GM12878 (cell line): Measurements from ENCODE around the gene SHISA6. TPM values are rescaled to one million over a fixed set of nuclear protein-coding genes. Genes with fewer than 3 reads are reported as not detected.

Experiments
- BACH1 ChIP-seq: fragments of 450-650 bp; IDR thresholded peaks from 2 replicates; pipeline ENCODE4 v1.6.1; 2017; ENCODE audit warnings: mild to moderate bottlenecking, borderline replicate concordance
- BCLAF1 ChIP-seq: fragments of 450-650 bp; IDR thresholded peaks from 2 replicates; pipeline ENCODE4 v1.6.1; 2017; ENCODE audit warnings: antibody characterized with exemption, mild to moderate bottlenecking, moderate library complexity
- BRCA1 ChIP-seq: IDR thresholded peaks from 2 replicates; pipeline ENCODE4 v1.6.1; 2011; ENCODE audit warnings: low read depth, low read length, improper control_type of control experiment
- CTCF ChIP-seq, 3 experiments: IDR thresholded peaks in 2 of 3; conservative IDR thresholded peaks in 1 of 3; 2 replicates each; pipeline ENCODE4 v1.5.1; 2011; ENCODE audit warnings: low read depth in 3 of 3, low read length in 3 of 3, mild to moderate bottlenecking in 3 of 3, control low read depth in 2 of 3, moderate library complexity in 2 of 3, inconsistent platforms in 1 of 3, mixed read lengths in 1 of 3; ENCODE audit not compliant: control insufficient read depth in 2 of 3, insufficient read depth in 1 of 3; ENCODE audit errors: extremely low read depth in 1 of 3
- FOXM1 ChIP-seq: IDR thresholded peaks from 2 replicates; pipeline ENCODE4 v1.6.1; 2012; ENCODE audit warnings: low read depth, mild to moderate bottlenecking, inconsistent platforms, low read length, moderate library complexity
- NFYB ChIP-seq: IDR thresholded peaks from 2 replicates; pipeline ENCODE4 v1.6.1; 2011; ENCODE audit warnings: low read depth, mild to moderate bottlenecking, low read length, improper control_type of control experiment, moderate library complexity; ENCODE audit not compliant: insufficient read depth
- NRF1 ChIP-seq: conservative IDR thresholded peaks from 2 replicates; pipeline ENCODE4 v1.6.1; 2011; ENCODE audit warnings: mild to moderate bottlenecking, low read depth, low read length, improper control_type of control experiment
- PBX3 ChIP-seq: IDR thresholded peaks from 2 replicates; pipeline ENCODE4 v1.6.1; 2011; ENCODE audit warnings: mild to moderate bottlenecking, low read depth, low read length, moderate library complexity; ENCODE audit not compliant: insufficient replicate concordance
- SMAD5 ChIP-seq: IDR thresholded peaks from 2 replicates; pipeline ENCODE4 v1.6.1; 2016; ENCODE audit warnings: antibody characterized with exemption, low read depth
- SUPT20H ChIP-seq: IDR thresholded peaks from 2 replicates; pipeline ENCODE4 v1.6.1; 2011; ENCODE audit warnings: low read depth, mild to moderate bottlenecking, low read length, moderate library complexity, borderline replicate concordance; ENCODE audit not compliant: control insufficient read depth
- TBL1XR1 ChIP-seq: IDR thresholded peaks from 2 replicates; pipeline ENCODE4 v1.6.1; 2012; ENCODE audit warnings: low read depth, low read length, improper control_type of control experiment
- ZBTB4 ChIP-seq: fragments of 450-650 bp; formaldehyde crosslinking; IDR thresholded peaks from 2 replicates; pipeline ENCODE4 v1.4.0; 2022; ENCODE audit warnings: mild to moderate bottlenecking, moderate library complexity
- ZNF384 ChIP-seq: IDR thresholded peaks from 2 replicates; pipeline ENCODE4 v1.6.1; 2012; ENCODE audit warnings: low read depth, mild to moderate bottlenecking, low read length, improper control_type of control experiment, borderline replicate concordance
- polyA plus RNA-seq, 11 experiments: library from polyadenylated mRNA; depleted of rRNA in 4 of 11; unstranded in 6 of 11; stranded (reverse) in 5 of 11; fragments of >200 nt; fragmentation: Nextera tagmentation in 4 of 11; fragmentation: Illumina TruSeq in 1 of 11; extraction: Ambion mirVana in 4 of 11; extraction: Trizol in 1 of 11; gene quantifications; 1 replicate in 1 of 11; 2 replicates in 10 of 11; pipeline versions ENCODE4 v1.2.1 to v1.2.3, GENCODE V29; 2011 to 2016; ENCODE audit warnings: inconsistent platforms in 2 of 11, missing spikeins in 2 of 11, low read depth in 1 of 11
- total RNA-seq, 4 experiments: library from RNA; depleted of rRNA in 3 of 4; stranded (reverse); fragments of >200 nt in 3 of 4; fragmentation: Illumina TruSeq in 1 of 4; extraction: Trizol in 1 of 4; gene quantifications; 2 replicates each; pipeline versions ENCODE4 v1.2.1 to v1.2.3, GENCODE V29; 2013 to 2021

The SHISA6 gene
- total and polyA plus RNA-seq, 10 of the 15 experiments (the other 5 are each of a cell fraction or from before 2014, with no cell fraction given): not detected

- TF ChIP-seq BCLAF1: no peak
- TF ChIP-seq TBL1XR1: no peak
- TF ChIP-seq SMAD5: no peak
- TF ChIP-seq CTCF (IDR thresholded peaks at IDR 0.05 in 2 of 3, conservative IDR thresholded peaks at IDR 0.05 in 1 of 3; ENCODE audit: control insufficient read depth in 2 of 3, extremely low read depth in 1 of 3, insufficient read depth in 1 of 3, low read depth in 3 of 3, low read length in 3 of 3): no peak
- no peak for TF ChIP-seq BRCA1
- TF ChIP-seq SUPT20H: no peak
- no peak for TF ChIP-seq NFYB
- TF ChIP-seq PBX3: no peak
- TF ChIP-seq BACH1: no peak
- no peak for TF ChIP-seq ZNF384
- TF ChIP-seq NRF1: no peak
- no peak for TF ChIP-seq FOXM1
- no peak for TF ChIP-seq ZBTB4
These were observed 298.6 kb downstream of the SHISA6 start (continued) for GRCh38 chr17:11539637-11540036.
